Testis (tissue), 2 donors: ENCODE results near the gene APPBP2.
"Not testable (repeated sequence)": the region's sequence is repeated elsewhere in the genome, so short reads cannot be mapped to it uniquely, and the experiment has no call there.

Source experiments
- POLR2A ChIP-seq: fragments of 450-650 bp; IDR thresholded peaks from one replicate; pipeline ENCODE4 v1.6.1; 2017; ENCODE audit warnings: antibody characterized with exemption, mild to moderate bottlenecking, moderate library complexity
- TF ChIP-seq, protein P1 (sequence below), 3 experiments: fragments of 450-650 bp in 2 of 3; fragments of 200-600 bp in 1 of 3; sonication (generic) in 1 of 3; IDR thresholded peaks; one replicate each; pipeline ENCODE4 v1.5.1; 2016 to 2019; ENCODE audit warnings: antibody characterized with exemption in 3 of 3, mild to moderate bottlenecking in 2 of 3, moderate library complexity in 1 of 3

DNA sequence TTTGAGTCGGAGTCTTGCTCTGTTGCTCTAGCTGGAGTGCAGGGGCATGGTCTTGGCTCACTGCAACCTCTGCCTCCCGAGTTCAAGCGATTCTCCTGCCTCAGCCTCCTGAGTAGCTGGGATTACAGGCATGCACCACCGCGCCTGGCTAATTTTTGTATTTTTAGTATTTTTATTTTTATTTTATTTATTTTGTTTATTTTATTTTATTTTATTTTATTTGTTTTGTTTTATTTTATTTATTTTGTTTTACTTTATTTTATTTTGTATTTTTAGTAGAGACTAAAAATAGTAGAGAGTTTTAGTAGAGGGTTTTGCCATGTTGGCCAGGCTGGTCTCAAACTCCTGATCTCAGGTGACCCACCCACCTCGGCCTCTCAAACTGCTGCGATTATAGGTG lies 106.2 kb downstream of the APPBP2 start:
- TF ChIP-seq POLR2A: not testable (repeated sequence)
- TF ChIP-seq, protein P1, sequence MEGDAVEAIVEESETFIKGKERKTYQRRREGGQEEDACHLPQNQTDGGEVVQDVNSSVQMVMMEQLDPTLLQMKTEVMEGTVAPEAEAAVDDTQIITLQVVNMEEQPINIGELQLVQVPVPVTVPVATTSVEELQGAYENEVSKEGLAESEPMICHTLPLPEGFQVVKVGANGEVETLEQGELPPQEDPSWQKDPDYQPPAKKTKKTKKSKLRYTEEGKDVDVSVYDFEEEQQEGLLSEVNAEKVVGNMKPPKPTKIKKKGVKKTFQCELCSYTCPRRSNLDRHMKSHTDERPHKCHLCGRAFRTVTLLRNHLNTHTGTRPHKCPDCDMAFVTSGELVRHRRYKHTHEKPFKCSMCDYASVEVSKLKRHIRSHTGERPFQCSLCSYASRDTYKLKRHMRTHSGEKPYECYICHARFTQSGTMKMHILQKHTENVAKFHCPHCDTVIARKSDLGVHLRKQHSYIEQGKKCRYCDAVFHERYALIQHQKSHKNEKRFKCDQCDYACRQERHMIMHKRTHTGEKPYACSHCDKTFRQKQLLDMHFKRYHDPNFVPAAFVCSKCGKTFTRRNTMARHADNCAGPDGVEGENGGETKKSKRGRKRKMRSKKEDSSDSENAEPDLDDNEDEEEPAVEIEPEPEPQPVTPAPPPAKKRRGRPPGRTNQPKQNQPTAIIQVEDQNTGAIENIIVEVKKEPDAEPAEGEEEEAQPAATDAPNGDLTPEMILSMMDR (IDR thresholded peaks at IDR 0.05): not testable (repeated sequence)
